BE2C (cell line): Measurements from ENCODE around the gene S100A9.

Experiments used
- DNase-seq: peaks from one replicate; pipeline ENCODE4 v3.0.0-alpha.2; 2020
- H3K27me3 ChIP-seq: fragments of 250-450 bp; sonication (Bioruptor Pico); 2 replicates; pipeline ENCODE4 v1.5.1; 2020; ENCODE audit warnings: mild to moderate bottlenecking
- H3K36me3 ChIP-seq: fragments of 250-450 bp; sonication (Bioruptor Pico); 2 replicates; pipeline ENCODE4 v1.5.1; 2020; ENCODE audit warnings: mild to moderate bottlenecking
- H3K4me1 ChIP-seq: fragments of 250-450 bp; sonication (Bioruptor Pico); 2 replicates; pipeline ENCODE4 v1.5.1; 2020
- H3K4me3 ChIP-seq: 2 replicates; pipeline ENCODE4 v1.5.1; 2011; ENCODE audit warnings: low read depth, low read length
- H3K9me3 ChIP-seq: fragments of 250-450 bp; sonication (Bioruptor Pico); 2 replicates; pipeline ENCODE4 v1.5.1; 2020
- CTCF ChIP-seq: IDR thresholded peaks from 2 replicates; pipeline ENCODE4 v1.5.1; 2012; ENCODE audit warnings: mild to moderate bottlenecking, low read depth, low read length

The S100A9 gene

GRCh38 chr1:153359241-153359640, 1.6 kb downstream of the S100A9 start:
- Histone ChIP-seq H3K36me3 (no peaks in the 10 kb centered on the region), H3K27me3 (no peaks in the 10 kb centered on the region; the same call in 1 of the 2 replicates), H3K9me3 (no peaks in the 10 kb centered on the region), H3K4me3 (no peak overlapping the region), H3K4me1 (no peaks in the 10 kb centered on the region)
- TF ChIP-seq CTCF: no peak
- no peak for DNase-seq

- no peak overlapping the region for H3K4me3 ChIP-seq
- DNase-seq: no peak
- no peaks in the 10 kb centered on the region; the same call in 1 of the 2 replicates for H3K27me3 ChIP-seq
- H3K4me1 ChIP-seq: no peaks in the 10 kb centered on the region
- no peak for TF ChIP-seq CTCF
- H3K36me3 ChIP-seq: no peaks in the 10 kb centered on the region
- H3K9me3 ChIP-seq: no peaks in the 10 kb centered on the region
These were observed 2.5 kb downstream of the S100A9 start for GRCh38 chr1:153360190-153360589.

- no peak for DNase-seq
- Histone ChIP-seq H3K27me3 (no peaks in the 10 kb centered on the region; the same call in 1 of the 2 replicates), H3K4me1 (no peaks in the 10 kb centered on the region)
These were observed 3.2 kb downstream of the S100A9 start for GRCh38 chr1:153360592-153361479.

DNA sequence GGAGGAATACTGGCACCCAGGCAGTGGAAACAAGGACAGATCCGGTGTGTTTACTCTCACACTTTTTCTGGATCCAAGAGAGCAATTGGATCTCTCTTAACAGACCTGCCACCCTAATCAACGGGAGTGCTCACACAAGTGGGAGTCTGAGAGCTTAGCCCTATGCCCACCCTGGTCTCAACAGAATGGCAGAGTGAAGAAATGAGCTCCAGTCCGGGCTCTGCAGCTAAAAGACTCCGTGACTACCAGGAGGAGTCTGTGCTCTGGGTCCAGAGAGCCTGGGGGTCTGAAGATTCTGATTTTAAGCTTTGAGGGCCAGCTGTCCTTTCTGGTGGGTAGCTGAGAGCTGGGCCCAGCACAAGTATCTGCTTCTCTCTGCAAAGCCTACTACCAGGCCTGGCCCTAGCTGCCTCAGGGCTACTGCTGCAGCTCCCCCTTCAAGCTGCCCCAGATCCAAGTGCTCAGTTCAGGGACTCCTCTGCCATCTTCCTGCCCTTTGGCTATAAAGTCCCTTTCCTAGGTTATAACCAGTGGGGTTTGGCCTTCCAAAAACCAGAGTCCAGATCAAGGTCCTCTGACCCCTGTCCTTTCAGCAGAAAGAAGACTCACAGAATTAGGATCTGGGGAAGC, 3.9 kb downstream of the S100A9 start:
- Histone ChIP-seq H3K4me1 (no peaks in the 10 kb centered on the region), H3K4me3 (no peak overlapping the region), H3K36me3 (no peaks in the 10 kb centered on the region), H3K27me3 (no peaks in the 10 kb centered on the region; the same call in 1 of the 2 replicates), H3K9me3 (no peaks in the 10 kb centered on the region)
- TF ChIP-seq CTCF: no peak
- no peak for DNase-seq

More at GRCh38 chr1:153360592-153361479, 3.2 kb downstream of the S100A9 start:
- H3K4me3 ChIP-seq: no peak overlapping the region
- no peaks in the 10 kb centered on the region for H3K9me3 ChIP-seq
- no peak for TF ChIP-seq CTCF
- no peaks in the 10 kb centered on the region for H3K36me3 ChIP-seq

DNA sequence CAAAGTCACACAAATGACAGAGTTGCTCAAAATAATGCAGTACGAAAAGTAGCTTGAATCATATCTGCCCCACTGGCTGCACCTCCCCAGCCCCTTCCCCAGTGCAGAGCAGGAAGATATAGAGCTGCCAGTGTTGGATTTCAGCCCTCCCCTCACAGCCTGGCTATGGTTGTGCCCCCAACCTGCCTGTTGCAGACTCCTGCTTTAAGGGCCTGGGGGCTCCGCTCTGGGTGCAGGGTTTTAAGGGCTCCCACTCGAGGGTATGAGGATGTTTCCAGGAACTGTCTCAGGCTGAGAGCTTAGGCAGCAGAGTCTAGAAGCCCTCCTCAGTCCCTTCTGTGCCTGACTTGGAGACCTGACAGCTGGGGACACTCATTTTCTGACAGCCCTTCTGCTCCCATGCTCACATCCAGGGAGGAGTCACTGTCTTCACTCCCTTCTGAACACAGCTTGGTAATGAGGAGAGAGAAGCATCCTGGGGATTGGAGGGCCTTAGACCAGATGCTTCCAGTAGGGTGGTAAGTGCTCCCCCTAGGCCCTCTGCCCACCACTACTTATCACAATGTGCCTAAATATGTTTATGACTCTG, 4.6 kb downstream of the S100A9 start:
- Histone ChIP-seq H3K27me3 (no peaks in the 10 kb centered on the region; the same call in 1 of the 2 replicates), H3K4me3 (no peak overlapping the region), H3K9me3 (no peaks in the 10 kb centered on the region), H3K36me3 (no peaks in the 10 kb centered on the region), H3K4me1 (no peaks in the 10 kb centered on the region)
- DNase-seq: no peak
- no peak for TF ChIP-seq CTCF

- H3K4me3 ChIP-seq: no peak overlapping the region
- no peaks in the 10 kb centered on the region for H3K4me1 ChIP-seq
- no peak for TF ChIP-seq CTCF
- H3K27me3 ChIP-seq: no peaks in the 10 kb centered on the region; the same call in 1 of the 2 replicates
- DNase-seq: no peak
- no peaks in the 10 kb centered on the region for H3K36me3 ChIP-seq
- H3K9me3 ChIP-seq: no peaks in the 10 kb centered on the region
These were observed 6.0 kb downstream of the S100A9 start for GRCh38 chr1:153363641-153364040.
